Body of pancreas (tissue), 4 donors: Measurements from ENCODE around the gene CORIN.

Experiments used
- CTCF ChIP-seq, 7 experiments: fragments of 450-650 bp in 4 of 7; fragments of 200-600 bp in 3 of 7; sonication (generic) in 3 of 7; IDR thresholded peaks; one replicate each; pipeline ENCODE4 v1.5.1; 2016 to 2019; ENCODE audit warnings: antibody characterized with exemption in 7 of 7
- POLR2A ChIP-seq, 3 donors: fragments of 450-650 bp; IDR thresholded peaks; one replicate each; pipeline ENCODE4 v1.6.1; 2016; ENCODE audit warnings: antibody characterized with exemption in 3 of 3, mild to moderate bottlenecking in 2 of 3

DNA sequence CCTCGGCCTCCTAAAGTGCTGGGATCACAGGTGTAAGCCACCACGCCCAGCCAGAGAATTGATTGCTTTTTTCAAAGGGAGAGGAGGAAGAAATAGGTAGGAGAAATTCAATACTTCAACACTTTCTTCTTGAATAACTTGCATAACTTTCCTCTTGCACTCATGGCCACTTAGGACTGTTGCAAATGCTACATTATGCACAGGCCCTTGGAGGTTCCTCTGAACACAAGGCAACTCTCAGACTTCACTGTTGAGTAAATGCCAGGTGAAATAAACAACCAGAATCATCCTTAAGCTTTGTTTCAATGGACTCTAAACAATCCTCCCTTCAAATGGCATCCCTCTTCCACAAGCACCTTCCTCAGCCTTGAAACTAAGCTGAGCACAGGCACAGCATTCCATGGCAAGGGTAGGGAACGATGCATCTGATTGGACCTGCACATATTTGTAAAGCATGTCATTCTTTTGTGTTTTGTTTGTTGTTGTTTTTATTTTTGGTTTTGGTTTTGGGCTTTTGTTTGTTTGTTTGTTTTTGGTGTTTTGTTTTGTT is 28.1 kb downstream of the CORIN start:
- TF ChIP-seq CTCF (IDR thresholded peaks at IDR 0.05): no peak
- TF ChIP-seq POLR2A (IDR thresholded peaks at IDR 0.05): no peak
